DMS 273 (cell line): Measurements from ENCODE around the gene S100A10.

Source experiments
- DNase-seq: peaks from one replicate; lab custom pipeline; 2025; ENCODE audit not compliant: unreplicated experiment; lab: John Stamatoyannopoulos, UW

Gene S100A10

GRCh38 chr1:151966061-151966460 lies 27.6 kb downstream of the S100A10 start:
- no peak for DNase-seq

- DNase-seq: no peak
Observed at GRCh38 chr1:151964510-151964909, 29.1 kb downstream of the S100A10 start.

GRCh38 chr1:151963288-151963687 lies 30.4 kb downstream of the S100A10 start:
- DNase-seq: no peak

GRCh38 chr1:151961833-151962232 lies 31.8 kb downstream of the S100A10 start:
- DNase-seq: no peak

GRCh38 chr1:151960780-151961513 lies 32.7 kb downstream of the S100A10 start:
- no peak for DNase-seq

- no peak for DNase-seq
Observed at GRCh38 chr1:151958959-151959358, 34.7 kb downstream of the S100A10 start.

GRCh38 chr1:151956957-151957497 lies 36.6 kb downstream of the S100A10 start:
- no peak for DNase-seq

- no peak for DNase-seq
Observed at GRCh38 chr1:151953409-151954094, 40.1 kb downstream of the S100A10 start.

- no peak for DNase-seq
Observed at GRCh38 chr1:151952811-151953210, 40.8 kb downstream of the S100A10 start.

GRCh38 chr1:151949371-151950193 lies 44.1 kb downstream of the S100A10 start:
- no peak for DNase-seq

- no peak for DNase-seq
Observed at GRCh38 chr1:151948506-151948905, 45.2 kb downstream of the S100A10 start.

- DNase-seq: no peak
Observed at GRCh38 chr1:151947140-151947539, 46.5 kb downstream of the S100A10 start.

- DNase-seq: peak; percentile 88
Observed at GRCh38 chr1:151945725-151946722, 47.6 kb downstream of the S100A10 start.

- DNase-seq: no peak
Observed at GRCh38 chr1:151944857-151945575, 48.6 kb downstream of the S100A10 start.

- no peak for DNase-seq
Observed at GRCh38 chr1:151944126-151944856, 49.4 kb downstream of the S100A10 start.

- DNase-seq: no peak
Observed at GRCh38 chr1:151943591-151943990, 50.1 kb downstream of the S100A10 start.

GRCh38 chr1:151942882-151943281 lies 50.8 kb downstream of the S100A10 start:
- no peak for DNase-seq

- DNase-seq: no peak
Observed at GRCh38 chr1:151940541-151940940, 53.1 kb downstream of the S100A10 start.

GRCh38 chr1:151939779-151940178 lies 53.9 kb downstream of the S100A10 start:
- DNase-seq: no peak
